Measurements from ENCODE around the gene AGBL5. TPM values are rescaled to one million over a fixed set of nuclear protein-coding genes. Genes with fewer than 3 reads are reported as not detected.

The AGBL5 gene
- total and polyA plus RNA-seq, 2 of the 13 experiments (the other 11 are each of a cell fraction or from before 2014, with no cell fraction given): 55.9 to 73.3 TPM

GRCh38 chr2:27095745-27096651 lies 44.5 kb downstream of the AGBL5 start (continued):
- TF ChIP-seq KIAA2018 (CRISPR knock-in tag; IDR thresholded peaks at IDR 0.05; ENCODE audit: borderline replicate concordance): 0 out of 2 replicates have a peak, but pooled peaks have one; percentile 51
- peak; percentile 80 for TF ChIP-seq ZBTB7A (CRISPR knock-in tag; IDR thresholded peaks at IDR 0.05)
- no peak for TF ChIP-seq LCORL (IDR thresholded peaks at IDR 0.05)
- TF ChIP-seq LCORL (CRISPR knock-in tag; IDR thresholded peaks at IDR 0.05): peak; percentile 97
- peak; percentile 96 for TF ChIP-seq HDAC2 (CRISPR knock-in tag; IDR thresholded peaks at IDR 0.05)
- TF ChIP-seq AHDC1 (CRISPR knock-in tag; IDR thresholded peaks at IDR 0.05; ENCODE audit: borderline replicate concordance): peak; percentile 85; the same call in 1 of the 2 replicates
- no peak for TF ChIP-seq BATF2 (CRISPR knock-in tag; IDR thresholded peaks at IDR 0.05)
- peak; percentile 96; the same call in 1 of the 2 replicates for TF ChIP-seq PLSCR1 (CRISPR knock-in tag; IDR thresholded peaks at IDR 0.05; ENCODE audit: borderline replicate concordance)
- TF ChIP-seq ZNF276 (CRISPR knock-in tag; IDR thresholded peaks at IDR 0.05; ENCODE audit: low read depth): no peak
- TF ChIP-seq SMARCE1 (IDR thresholded peaks at IDR 0.05; ENCODE audit: borderline replicate concordance): no peak

All from HepG2 (cell line).